H9 (cell line): ENCODE measurements around the gene C20orf144. TPM values are rescaled to one million over a fixed set of nuclear protein-coding genes. Genes with fewer than 3 reads are reported as not detected.

Experiments
- DNase-seq: peaks from one replicate; pipeline ENCODE4 v3.0.0-alpha.2; 2017
- H2AFZ ChIP-seq: one replicate; pipeline ENCODE4 v1.6.1; 2013; ENCODE audit warnings: mild to moderate bottlenecking, low read length, control low read depth, moderate library complexity
- H2AK5ac ChIP-seq: 2 replicates; pipeline ENCODE4 v1.6.1; 2013; ENCODE audit warnings: low read length, control low read depth, mixed read lengths; ENCODE audit not compliant: insufficient read length
- H2BK120ac ChIP-seq: one replicate; pipeline ENCODE4 v1.6.1; 2013; ENCODE audit warnings: low read depth, mild to moderate bottlenecking, low read length, control low read depth, inconsistent platforms; ENCODE audit not compliant: poor library complexity, severe bottlenecking
- H2BK12ac ChIP-seq: 2 replicates; pipeline ENCODE4 v1.6.1; 2013; ENCODE audit warnings: low read length, control low read depth, mixed read lengths, low read depth; ENCODE audit not compliant: insufficient read length
- H2BK15ac ChIP-seq: 2 replicates; pipeline ENCODE4 v1.6.1; 2013; ENCODE audit warnings: low read depth, low read length, control low read depth
- H2BK20ac ChIP-seq: one replicate; pipeline ENCODE4 v1.6.1; 2013; ENCODE audit warnings: low read depth, mild to moderate bottlenecking, low read length, control low read depth, inconsistent platforms; ENCODE audit not compliant: poor library complexity, severe bottlenecking
- H2BK5ac ChIP-seq: 2 replicates; pipeline ENCODE4 v1.6.1; 2013; ENCODE audit warnings: low read length, control low read depth, mixed read lengths; ENCODE audit not compliant: insufficient read length
- H3K14ac ChIP-seq: 2 replicates; pipeline ENCODE4 v1.6.1; 2013; ENCODE audit warnings: low read length, control low read depth; ENCODE audit not compliant: insufficient read depth
- H3K18ac ChIP-seq: 2 replicates; pipeline ENCODE4 v1.6.1; 2013; ENCODE audit warnings: low read depth, mild to moderate bottlenecking, mixed read lengths, low read length, control low read depth; ENCODE audit not compliant: insufficient read length
- H3K23ac ChIP-seq: 2 replicates; pipeline ENCODE4 v1.6.1; 2013; ENCODE audit warnings: low read length, control low read depth, mixed read lengths, low read depth; ENCODE audit not compliant: insufficient read length
- H3K23me2 ChIP-seq: 2 replicates; pipeline ENCODE4 v1.6.1; 2013; ENCODE audit warnings: low read depth, mild to moderate bottlenecking, mixed read lengths, low read length, control low read depth; ENCODE audit not compliant: insufficient read length, poor library complexity, severe bottlenecking
- H3K27ac ChIP-seq: 2 replicates; pipeline ENCODE4 v1.5.1; 2013; ENCODE audit warnings: low read length, control low read depth, mixed read lengths, low read depth; ENCODE audit not compliant: insufficient read length
- H3K27me3 ChIP-seq: 2 replicates; pipeline ENCODE4 v1.6.1; 2013; ENCODE audit warnings: low read length, control low read depth, inconsistent platforms; ENCODE audit not compliant: insufficient read depth
- H3K4ac ChIP-seq: 2 replicates; pipeline ENCODE4 v1.6.1; 2013; ENCODE audit warnings: low read depth, mild to moderate bottlenecking, control low read depth, inconsistent platforms, low read length, moderate library complexity
- H3K4me1 ChIP-seq: 2 replicates; pipeline ENCODE4 v1.6.1; 2013; ENCODE audit warnings: low read length, control low read depth, inconsistent platforms; ENCODE audit not compliant: insufficient read depth
- H3K4me2 ChIP-seq: 2 replicates; pipeline ENCODE4 v1.6.1; 2013; ENCODE audit warnings: low read length, control low read depth, mixed read lengths; ENCODE audit not compliant: insufficient read length, insufficient read depth
- H3K56ac ChIP-seq: 2 replicates; pipeline ENCODE4 v1.6.1; 2013; ENCODE audit warnings: low read depth, mild to moderate bottlenecking, mixed read lengths, low read length, control low read depth; ENCODE audit not compliant: insufficient read length
- H3K79me1 ChIP-seq: 2 replicates; pipeline ENCODE4 v1.6.1; 2013; ENCODE audit warnings: low read depth, mild to moderate bottlenecking, moderate library complexity, low read length, control low read depth, inconsistent platforms; ENCODE audit not compliant: insufficient read depth, poor library complexity, severe bottlenecking
- H3K79me2 ChIP-seq: 2 replicates; pipeline ENCODE4 v1.6.1; 2013; ENCODE audit warnings: low read length, control low read depth, inconsistent platforms; ENCODE audit not compliant: insufficient read depth
- H3K9ac ChIP-seq: 2 replicates; pipeline ENCODE4 v1.6.1; 2013; ENCODE audit warnings: low read length, control low read depth, mixed read lengths; ENCODE audit not compliant: insufficient read length; ENCODE audit errors: extremely low read depth
- H3K9me3 ChIP-seq: one replicate; pipeline ENCODE4 v1.6.1; 2013; ENCODE audit warnings: low read depth, low read length, inconsistent platforms; ENCODE audit not compliant: control insufficient read depth
- H3T11ph ChIP-seq: one replicate; pipeline ENCODE4 v1.6.1; 2013; ENCODE audit warnings: mild to moderate bottlenecking, low read length, control low read depth, inconsistent platforms
- H4K20me1 ChIP-seq: one replicate; pipeline ENCODE4 v1.6.1; 2013; ENCODE audit not compliant: control insufficient read depth, insufficient read length, insufficient read depth
- H4K5ac ChIP-seq: 2 replicates; pipeline ENCODE4 v1.6.1; 2013; ENCODE audit warnings: low read depth, mild to moderate bottlenecking, mixed read lengths, low read length, control low read depth; ENCODE audit not compliant: insufficient read length
- H4K8ac ChIP-seq: replicated peaks from 2 replicates; pipeline ENCODE4 v1.6.1; 2013; ENCODE audit warnings: low read length, control low read depth, mixed read lengths, low read depth; ENCODE audit not compliant: insufficient read length
- H4K91ac ChIP-seq: 2 replicates; pipeline ENCODE4 v1.6.1; 2013; ENCODE audit warnings: low read depth, mild to moderate bottlenecking, moderate library complexity, mixed read lengths, low read length, control low read depth; ENCODE audit not compliant: insufficient read length
- H3K27ac Mint-ChIP-seq, 3 experiments: 2 replicates in 2 of 3; 3 replicates in 1 of 3; pipeline ENCODE4 v1.8.0; 2020 to 2021; ENCODE audit warnings: mixed read lengths in 3 of 3, mild to moderate bottlenecking in 1 of 3, moderate library complexity in 1 of 3
- H3K27me3 Mint-ChIP-seq: 2 replicates; pipeline ENCODE4 v1.8.0; 2021; ENCODE audit warnings: low read depth, mild to moderate bottlenecking, moderate library complexity, mixed read lengths
- H3K36me3 Mint-ChIP-seq, 3 experiments: 2 replicates in 2 of 3; 3 replicates in 1 of 3; pipeline ENCODE4 v1.8.0; 2020 to 2021; ENCODE audit warnings: low read depth in 3 of 3, mixed read lengths in 3 of 3; ENCODE audit not compliant: insufficient read depth in 1 of 3
- H3K4me1 Mint-ChIP-seq, 2 experiments: 2 replicates each; pipeline ENCODE4 v1.8.0; 2020; ENCODE audit warnings: mixed read lengths in 2 of 2
- H3K4me3 Mint-ChIP-seq, 2 experiments: 2 replicates in 1 of 2; 3 replicates in 1 of 2; pipeline ENCODE4 v1.8.0; 2020 to 2021; ENCODE audit warnings: mild to moderate bottlenecking in 2 of 2, mixed read lengths in 2 of 2, moderate library complexity in 1 of 2
- H3K9me3 Mint-ChIP-seq, 2 experiments: 2 replicates in 1 of 2; 3 replicates in 1 of 2; pipeline ENCODE4 v1.8.0; 2020; ENCODE audit warnings: mild to moderate bottlenecking in 2 of 2, mixed read lengths in 2 of 2, moderate library complexity in 1 of 2
- CTCF ChIP-seq: fragments of 200-600 bp; sonication (generic); conservative IDR thresholded peaks from 3 replicates; pipeline ENCODE4 v1.8.0; 2021; ENCODE audit warnings: antibody characterized with exemption, mild to moderate bottlenecking
- WGBS: extraction: QIAGEN DNeasy Blood & Tissue Kit; methylation state at CpG from one replicate; pipeline ENCODE4 v1.1.7; 2013; ENCODE audit warnings: missing lambda C conversion rate, low lambda C conversion rate, mixed read lengths; ENCODE audit not compliant: insufficient read length; ENCODE audit errors: extremely low coverage; 5-methylcytosine and 5-hydroxymethylcytosine counted together
- total RNA-seq: library from RNA; stranded (reverse); gene quantifications from 2 replicates; pipeline ENCODE4 v1.2.1, GENCODE V29; 2021

Gene C20orf144
- total RNA-seq, 1 experiment from 2014 or later: 0.26 TPM

- H2BK120ac ChIP-seq: no peak overlapping the region
Observed at GRCh38 chr20:33673114-33673409, 10.9 kb downstream of the C20orf144 start.

More at GRCh38 chr20:33673114-33673409, 10.9 kb downstream of the C20orf144 start:
- Mint-ChIP-seq H3K36me3 (peaks cover 36 to 61% (median 52%) of the 10 kb centered on the region in 3 experiments; a peak in 6 of 7 replicates), H3K27ac (peak overlapping the region in 2 of 3 experiments; percentile 72 to 95; a peak in 3 of 7 replicates), H3K4me3 (peak overlapping the region; percentile 87 to 90), H3K9me3 (no peaks in the 10 kb centered on the region; a peak in 1 of 5 replicates), H3K4me1 (peaks cover 30% of the 10 kb centered on the region in 2 experiments), H3K27me3 (peaks cover 2% of the 10 kb centered on the region)
- H3K23me2 ChIP-seq: peaks cover 21% of the 10 kb centered on the region
- H4K5ac ChIP-seq: no peak overlapping the region
- H3K4ac ChIP-seq: no peak overlapping the region
- H2BK20ac ChIP-seq: no peak overlapping the region
- H3K27ac ChIP-seq: no peak overlapping the region
- H2BK5ac ChIP-seq: no peak overlapping the region
- H3K79me2 ChIP-seq: no peaks in the 10 kb centered on the region
- H3K9me3 ChIP-seq: no peaks in the 10 kb centered on the region
- no peaks in the 10 kb centered on the region for H3K79me1 ChIP-seq
- no peak overlapping the region for H2AK5ac ChIP-seq
- H2AFZ ChIP-seq: no peak overlapping the region
- 0 out of 2 replicates have a peak overlapping the region, but pooled peaks have one; percentile 44 for H3K14ac ChIP-seq
- H3K4me1 ChIP-seq: peaks cover 4% of the 10 kb centered on the region; the same call in 1 of the 2 replicates
- WGBS: no CpG with 5 or more reads among the region's 4 CpGs
- H3K9ac ChIP-seq: no peak overlapping the region
- DNase-seq: no peak
- H3K27me3 ChIP-seq: no peaks in the 10 kb centered on the region
- peak overlapping the region; percentile 67 for H3K4me2 ChIP-seq
- H4K8ac ChIP-seq: no peak overlapping the region
- H3K18ac ChIP-seq: no peak overlapping the region
- H2BK15ac ChIP-seq: no peak overlapping the region
- H3K56ac ChIP-seq: no peak overlapping the region
- no peak overlapping the region for H4K91ac ChIP-seq
- no peak for TF ChIP-seq CTCF
- no peak overlapping the region for H3K23ac ChIP-seq
- no peak overlapping the region for H2BK12ac ChIP-seq
- H3T11ph ChIP-seq: no peak overlapping the region
- H4K20me1 ChIP-seq: no peaks in the 10 kb centered on the region
